ENCODE data around the gene RAPGEF2. TPM values are rescaled to one million over a fixed set of nuclear protein-coding genes. Genes with fewer than 3 reads are reported as not detected.

Gene RAPGEF2
- total RNA-seq, 1 experiment from 2014 or later: 37.1 TPM

- no peaks in the 10 kb centered on the region for H3K27me3 Mint-ChIP-seq (ENCODE audit: low read depth)
- Histone ChIP-seq H3K9me3 (ENCODE audit: control insufficient read depth, low read depth, low read length) (no peaks in the 10 kb centered on the region), H4K8ac (replicated peaks; ENCODE audit: insufficient read length, low read depth, low read length) (no peak overlapping the region), H4K20me1 (ENCODE audit: control insufficient read depth, insufficient read depth, insufficient read length) (no peaks in the 10 kb centered on the region), H4K91ac (ENCODE audit: insufficient read length, low read depth, low read length) (no peak overlapping the region), H2AFZ (ENCODE audit: low read length) (no peak overlapping the region), H3K23me2 (ENCODE audit: insufficient read length, low read depth, low read length, poor library complexity, severe bottlenecking) (no peaks in the 10 kb centered on the region), H2BK12ac (ENCODE audit: insufficient read length, low read depth, low read length) (no peak overlapping the region), H3K27me3 (ENCODE audit: insufficient read depth, low read length) (no peaks in the 10 kb centered on the region), H3K23ac (ENCODE audit: insufficient read length, low read depth, low read length) (no peak overlapping the region), H3K4ac (ENCODE audit: low read depth, low read length) (no peak overlapping the region), H3K27ac (ENCODE audit: insufficient read length, low read depth, low read length) (no peak overlapping the region), H3K14ac (ENCODE audit: insufficient read depth, low read length) (no peak overlapping the region), H3K4me2 (ENCODE audit: insufficient read depth, insufficient read length, low read length) (no peak overlapping the region), H3T11ph (ENCODE audit: low read length) (no peak overlapping the region), H3K18ac (ENCODE audit: insufficient read length, low read depth, low read length) (no peak overlapping the region), H3K79me2 (ENCODE audit: insufficient read depth, low read length) (no peaks in the 10 kb centered on the region), H3K56ac (ENCODE audit: insufficient read length, low read depth, low read length) (no peak overlapping the region), H3K9ac (ENCODE audit: extremely low read depth, insufficient read length, low read length) (no peak overlapping the region), H3K4me1 (ENCODE audit: insufficient read depth, low read length) (no peaks in the 10 kb centered on the region), H2BK15ac (ENCODE audit: low read depth, low read length) (no peak overlapping the region), H2BK20ac (ENCODE audit: low read depth, low read length, poor library complexity, severe bottlenecking) (no peak overlapping the region), H2BK5ac (ENCODE audit: insufficient read length, low read length) (no peak overlapping the region), H2AK5ac (ENCODE audit: insufficient read length, low read length) (no peak overlapping the region), H2BK120ac (ENCODE audit: low read depth, low read length, poor library complexity, severe bottlenecking) (no peak overlapping the region), H4K5ac (ENCODE audit: insufficient read length, low read depth, low read length) (no peak overlapping the region), H3K79me1 (ENCODE audit: insufficient read depth, low read depth, low read length, poor library complexity, severe bottlenecking) (no peaks in the 10 kb centered on the region)
- H3K4me3 Mint-ChIP-seq: no peak overlapping the region
- no peak overlapping the region for H3K27ac Mint-ChIP-seq
- TF ChIP-seq, protein P1, sequence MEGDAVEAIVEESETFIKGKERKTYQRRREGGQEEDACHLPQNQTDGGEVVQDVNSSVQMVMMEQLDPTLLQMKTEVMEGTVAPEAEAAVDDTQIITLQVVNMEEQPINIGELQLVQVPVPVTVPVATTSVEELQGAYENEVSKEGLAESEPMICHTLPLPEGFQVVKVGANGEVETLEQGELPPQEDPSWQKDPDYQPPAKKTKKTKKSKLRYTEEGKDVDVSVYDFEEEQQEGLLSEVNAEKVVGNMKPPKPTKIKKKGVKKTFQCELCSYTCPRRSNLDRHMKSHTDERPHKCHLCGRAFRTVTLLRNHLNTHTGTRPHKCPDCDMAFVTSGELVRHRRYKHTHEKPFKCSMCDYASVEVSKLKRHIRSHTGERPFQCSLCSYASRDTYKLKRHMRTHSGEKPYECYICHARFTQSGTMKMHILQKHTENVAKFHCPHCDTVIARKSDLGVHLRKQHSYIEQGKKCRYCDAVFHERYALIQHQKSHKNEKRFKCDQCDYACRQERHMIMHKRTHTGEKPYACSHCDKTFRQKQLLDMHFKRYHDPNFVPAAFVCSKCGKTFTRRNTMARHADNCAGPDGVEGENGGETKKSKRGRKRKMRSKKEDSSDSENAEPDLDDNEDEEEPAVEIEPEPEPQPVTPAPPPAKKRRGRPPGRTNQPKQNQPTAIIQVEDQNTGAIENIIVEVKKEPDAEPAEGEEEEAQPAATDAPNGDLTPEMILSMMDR (conservative IDR thresholded peaks at IDR 0.05): no peak
- WGBS (ENCODE audit: extremely low coverage, insufficient read length, low lambda C conversion rate): no CpG with 5 or more reads among the region's 3 CpGs
- no peaks in the 10 kb centered on the region for H3K4me1 Mint-ChIP-seq
- peaks cover 4 to 16% (median 8%) of the 10 kb centered on the region in 3 experiments; a peak in 4 of 7 replicates for H3K36me3 Mint-ChIP-seq (ENCODE audit: insufficient read depth in 1 of 3, low read depth in 3 of 3)
- H3K9me3 Mint-ChIP-seq: no peaks in the 10 kb centered on the region
- no peak for DNase-seq
These were observed 260.5 kb downstream of the RAPGEF2 start for GRCh38 chr4:159363361-159363760.
